IPS-15b (cell line): Measurements from ENCODE around the gene RNF150.

ENCODE experiments used
- H3K27me3 ChIP-seq: one replicate; pipeline ENCODE4 v1.6.1; 2013; ENCODE audit warnings: low read length; ENCODE audit not compliant: control insufficient read depth, insufficient read depth
- H3K36me3 ChIP-seq: one replicate; pipeline ENCODE4 v1.6.1; 2013; ENCODE audit warnings: low read length; ENCODE audit not compliant: control insufficient read depth, insufficient read depth
- H3K4me1 ChIP-seq: one replicate; pipeline ENCODE4 v1.6.1; 2013; ENCODE audit warnings: mild to moderate bottlenecking, low read length; ENCODE audit not compliant: control insufficient read depth, insufficient read depth
- H3K4me3 ChIP-seq: one replicate; pipeline ENCODE4 v1.5.1; 2013; ENCODE audit warnings: low read depth, low read length
- H3K9ac ChIP-seq: one replicate; pipeline ENCODE4 v1.6.1; 2013; ENCODE audit warnings: low read depth, mild to moderate bottlenecking, low read length
- H3K9me3 ChIP-seq: one replicate; pipeline ENCODE4 v1.6.1; 2013; ENCODE audit warnings: mild to moderate bottlenecking, low read length; ENCODE audit not compliant: control insufficient read depth, insufficient read depth

Gene RNF150

DNA sequence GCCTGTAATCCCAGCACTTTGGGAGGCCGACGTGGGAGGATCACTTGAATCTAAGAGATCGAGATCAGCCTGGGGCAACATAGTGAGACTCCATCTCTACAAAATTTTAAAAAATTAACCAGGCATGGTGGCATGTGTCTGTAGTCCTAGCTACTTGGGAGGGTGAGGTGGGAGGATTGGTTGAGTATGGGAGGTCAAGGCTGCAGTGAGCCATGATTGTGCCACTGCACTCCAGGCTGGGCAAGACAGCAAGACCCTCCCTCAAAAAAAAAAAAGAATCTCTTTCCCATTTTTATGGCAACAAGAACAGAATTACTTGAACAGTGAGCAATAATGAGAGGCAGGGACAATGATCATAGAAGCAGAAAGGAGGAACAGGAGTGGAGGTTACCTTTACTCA, 94.8 kb downstream of the RNF150 start:
- H3K9ac ChIP-seq: no peak overlapping the region
- no peak overlapping the region for H3K4me3 ChIP-seq
- H3K4me1 ChIP-seq: no peaks in the 10 kb centered on the region
- H3K9me3 ChIP-seq: no peaks in the 10 kb centered on the region
- H3K27me3 ChIP-seq: no peaks in the 10 kb centered on the region
- H3K36me3 ChIP-seq: no peaks in the 10 kb centered on the region

- Histone ChIP-seq H3K27me3 (no peaks in the 10 kb centered on the region), H3K4me1 (no peaks in the 10 kb centered on the region), H3K9me3 (no peaks in the 10 kb centered on the region), H3K36me3 (no peaks in the 10 kb centered on the region), H3K4me3 (no peak overlapping the region), H3K9ac (no peak overlapping the region)
Observed at GRCh38 chr4:141037446-141037845, 95.8 kb downstream of the RNF150 start.

DNA sequence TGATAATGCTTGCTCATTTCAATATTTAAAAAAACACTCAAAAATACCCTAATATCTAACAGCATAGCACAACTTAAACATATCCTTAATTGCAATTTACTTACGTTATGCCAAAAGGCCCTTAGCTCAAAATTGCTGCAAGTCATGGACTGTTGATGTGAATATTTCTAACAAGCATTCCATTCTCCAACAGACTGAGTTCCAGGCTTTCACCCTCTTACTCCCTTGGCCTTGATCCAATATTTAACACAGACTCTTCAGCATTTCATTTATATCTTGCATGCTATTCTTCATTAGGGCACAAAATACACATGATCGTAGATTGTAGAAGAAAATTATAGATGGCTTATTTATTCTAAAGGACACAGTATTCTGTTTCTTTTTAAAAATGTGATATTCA, 96.5 kb downstream of the RNF150 start:
- Histone ChIP-seq H3K4me3 (no peak overlapping the region), H3K36me3 (no peaks in the 10 kb centered on the region), H3K27me3 (no peaks in the 10 kb centered on the region), H3K9ac (no peak overlapping the region), H3K9me3 (no peaks in the 10 kb centered on the region), H3K4me1 (no peaks in the 10 kb centered on the region)

DNA sequence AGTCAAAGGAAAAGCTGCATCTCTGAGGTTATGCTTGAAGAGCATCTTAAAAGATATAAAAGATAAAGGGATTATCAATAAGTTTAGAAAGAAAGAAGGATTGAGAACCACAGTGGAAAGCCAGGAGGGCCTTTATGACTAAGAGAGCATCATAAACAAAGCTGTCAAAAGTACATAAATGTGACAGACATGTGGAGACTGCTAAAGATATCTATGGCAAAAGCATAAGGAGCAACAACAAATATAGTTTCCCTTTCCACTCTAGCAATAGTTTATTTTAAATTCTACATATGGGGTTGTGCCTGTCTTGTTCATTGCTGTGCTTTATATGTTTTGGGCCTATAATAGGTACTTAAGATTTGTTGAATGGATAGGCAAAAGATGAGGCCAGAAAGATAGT, 97.3 kb downstream of the RNF150 start:
- H3K4me3 ChIP-seq: no peak overlapping the region
- no peaks in the 10 kb centered on the region for H3K9me3 ChIP-seq
- H3K27me3 ChIP-seq: no peaks in the 10 kb centered on the region
- H3K4me1 ChIP-seq: no peaks in the 10 kb centered on the region
- no peak overlapping the region for H3K9ac ChIP-seq
- no peaks in the 10 kb centered on the region for H3K36me3 ChIP-seq

GRCh38 chr4:141028024-141028529, 105.2 kb downstream of the RNF150 start:
- Histone ChIP-seq H3K4me1 (no peaks in the 10 kb centered on the region), H3K9me3 (no peaks in the 10 kb centered on the region), H3K36me3 (no peaks in the 10 kb centered on the region), H3K4me3 (no peak overlapping the region), H3K27me3 (no peaks in the 10 kb centered on the region), H3K9ac (no peak overlapping the region)

- Histone ChIP-seq H3K4me3 (no peak overlapping the region), H3K36me3 (no peaks in the 10 kb centered on the region), H3K9ac (no peak overlapping the region), H3K4me1 (no peaks in the 10 kb centered on the region), H3K27me3 (no peaks in the 10 kb centered on the region), H3K9me3 (no peaks in the 10 kb centered on the region)
Observed at GRCh38 chr4:141027421-141027820, 105.8 kb downstream of the RNF150 start.

- no peaks in the 10 kb centered on the region for H3K9me3 ChIP-seq
- H3K9ac ChIP-seq: no peak overlapping the region
- no peaks in the 10 kb centered on the region for H3K4me1 ChIP-seq
- H3K4me3 ChIP-seq: no peak overlapping the region
- no peaks in the 10 kb centered on the region for H3K27me3 ChIP-seq
- no peaks in the 10 kb centered on the region for H3K36me3 ChIP-seq
Observed at GRCh38 chr4:141026900-141027299, 106.4 kb downstream of the RNF150 start.

- H3K9me3 ChIP-seq: no peaks in the 10 kb centered on the region
- H3K36me3 ChIP-seq: no peaks in the 10 kb centered on the region
- no peak overlapping the region for H3K4me3 ChIP-seq
- no peak overlapping the region for H3K9ac ChIP-seq
- H3K27me3 ChIP-seq: no peaks in the 10 kb centered on the region
- no peaks in the 10 kb centered on the region for H3K4me1 ChIP-seq
Observed at GRCh38 chr4:141023051-141023450, 110.2 kb downstream of the RNF150 start.

DNA sequence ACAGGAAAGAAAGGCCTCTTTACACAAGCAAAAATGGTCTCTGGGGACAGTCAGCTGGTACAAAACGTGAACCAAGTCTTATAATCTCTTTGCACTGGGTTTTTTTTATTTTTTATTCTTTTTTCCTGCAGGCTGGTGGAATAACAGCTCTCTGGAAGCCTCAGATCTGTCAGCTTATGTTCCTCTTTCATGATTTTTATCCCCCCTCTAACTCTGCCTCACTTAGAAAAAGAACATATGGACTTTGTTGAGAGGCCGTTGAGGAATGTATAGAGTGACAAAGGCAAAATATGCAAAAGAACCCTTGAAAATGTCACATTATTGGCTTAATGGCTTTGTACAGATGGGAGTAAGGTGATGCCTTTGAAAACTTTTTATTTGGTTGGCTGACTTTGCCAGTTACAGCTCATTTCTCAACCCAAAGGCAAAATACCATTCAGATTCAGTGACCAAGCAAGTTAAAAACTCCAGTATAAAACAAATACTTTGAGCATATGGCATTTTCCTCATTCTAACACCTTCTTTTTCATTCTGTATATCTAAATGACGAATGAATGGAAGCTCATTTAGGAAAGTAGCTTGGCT, 111.1 kb downstream of the RNF150 start:
- no peaks in the 10 kb centered on the region for H3K4me1 ChIP-seq
- no peak overlapping the region for H3K4me3 ChIP-seq
- H3K36me3 ChIP-seq: no peaks in the 10 kb centered on the region
- H3K9ac ChIP-seq: no peak overlapping the region
- H3K27me3 ChIP-seq: no peaks in the 10 kb centered on the region
- H3K9me3 ChIP-seq: no peaks in the 10 kb centered on the region

GRCh38 chr4:141021397-141022110, 111.7 kb downstream of the RNF150 start:
- Histone ChIP-seq H3K4me3 (no peak overlapping the region), H3K4me1 (no peaks in the 10 kb centered on the region), H3K27me3 (no peaks in the 10 kb centered on the region), H3K9ac (no peak overlapping the region), H3K36me3 (no peaks in the 10 kb centered on the region), H3K9me3 (no peaks in the 10 kb centered on the region)

DNA sequence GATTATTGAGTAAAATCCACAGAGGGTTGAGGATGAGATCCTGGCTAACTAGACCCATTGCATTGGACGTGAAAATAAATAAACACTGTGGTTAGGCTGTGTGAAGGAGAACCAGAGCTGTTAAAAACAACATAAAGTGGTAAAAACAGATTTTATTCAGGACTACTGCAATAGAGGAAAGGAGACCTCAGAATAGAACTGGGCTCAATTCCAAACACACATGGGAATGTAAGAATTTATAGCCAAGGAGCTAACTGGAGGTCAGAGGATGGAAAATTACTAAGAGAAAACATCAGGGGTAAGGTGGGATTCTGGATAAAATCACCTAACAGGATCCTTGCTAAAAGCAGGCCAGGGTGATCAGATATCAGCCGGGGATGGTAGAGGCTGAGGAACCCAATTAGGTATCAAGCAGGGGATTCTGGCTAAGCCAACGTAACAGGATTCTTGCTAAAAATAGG, 112.4 kb downstream of the RNF150 start:
- Histone ChIP-seq H3K27me3 (no peaks in the 10 kb centered on the region), H3K9me3 (no peaks in the 10 kb centered on the region), H3K4me1 (no peaks in the 10 kb centered on the region), H3K9ac (no peak overlapping the region), H3K4me3 (no peak overlapping the region), H3K36me3 (no peaks in the 10 kb centered on the region)

- Histone ChIP-seq H3K4me3 (no peak overlapping the region), H3K9ac (no peak overlapping the region), H3K4me1 (no peaks in the 10 kb centered on the region), H3K36me3 (no peaks in the 10 kb centered on the region), H3K27me3 (no peaks in the 10 kb centered on the region), H3K9me3 (no peaks in the 10 kb centered on the region)
Observed at GRCh38 chr4:141019768-141020167, 113.5 kb downstream of the RNF150 start.
